HCT116 (cell line): ENCODE measurements around the gene LRRC47. TPM values are rescaled to one million over a fixed set of nuclear protein-coding genes. Genes with fewer than 3 reads are reported as not detected.

ENCODE experiments used
- ATAC-seq: fragments of 200-7000 bp; cut with Tn5 transposase; 2 replicates; pipeline ENCODE4 v1.9.1; 2020; ENCODE audit warnings: mild to moderate bottlenecking, moderate library complexity
- BruUV-seq: library from RNA; stranded (reverse); fragments of 400-500 nt; replicated peaks from 2 replicates; lab custom pipeline; 2021; lab: Mats Ljungman, UMichigan
- CTCF ChIA-PET: fragments of 300-600 bp; sonication (Branson Sonifier 250); formaldehyde crosslinking; loops from one replicate; lab custom pipeline; 2021; ENCODE audit warnings: antibody characterized with exemption; lab: Charles Lee
- POLR2A ChIA-PET: fragments of 300-600, 350-600 bp; sonication (Branson Sonifier 250); formaldehyde crosslinking; loops from one replicate; lab custom pipeline; 2021; ENCODE audit warnings: antibody characterized with exemption; lab: Charles Lee
- RAD21 ChIA-PET, 2 experiments: fragments of 300-600 bp; sonication (Branson Sonifier 250); formaldehyde crosslinking; loops; one replicate each; lab custom pipeline; 2023; ENCODE audit warnings: low total read pairs in 2 of 2; ENCODE audit not compliant: uncharacterized antibody in 2 of 2, unreplicated experiment in 2 of 2, low non-redundant PET in 1 of 2; lab: Charles Lee
- DNase-seq: peaks from one replicate; pipeline ENCODE4 v3.0.0-alpha.2; 2010; ENCODE audit warnings: low read depth, low spot score
- H2AFZ ChIP-seq: fragments of 200-600 bp; shearing (Covaris generic), sonication (generic); 2 replicates; pipeline ENCODE4 v1.6.1; 2017; ENCODE audit warnings: low read depth, mixed run types, mixed read lengths, antibody characterized with exemption, low read length; ENCODE audit not compliant: poor library complexity, severe bottlenecking
- H3K27ac ChIP-seq: 2 replicates; pipeline ENCODE4 v1.5.1; 2012; ENCODE audit warnings: low read depth, low read length
- H3K27me3 ChIP-seq: fragments of 200-600 bp; sonication (generic); 2 replicates; pipeline ENCODE4 v1.6.1; 2016; ENCODE audit warnings: mixed run types, low read length, mixed read lengths; ENCODE audit not compliant: insufficient read depth
- H3K36me3 ChIP-seq, 2 experiments: fragments of 200-500 bp in 1 of 2; fragments of 200-600 bp in 1 of 2; sonication (Bioruptor generic) in 1 of 2; sonication (generic) in 1 of 2; 2 replicates each; pipeline versions ENCODE4 v1.5.1 to v1.6.1; 2014 to 2016; ENCODE audit warnings: low read length in 2 of 2, inconsistent platforms in 1 of 2, mixed read lengths in 1 of 2, mixed run types in 1 of 2; ENCODE audit not compliant: insufficient read depth in 2 of 2, control insufficient read depth in 1 of 2
- H3K4me1 ChIP-seq, 2 experiments: fragments of 200-600 bp in 1 of 2; sonication (generic) in 1 of 2; 2 replicates each; pipeline versions ENCODE4 v1.5.1 to v1.6.1; 2012 to 2017; ENCODE audit warnings: low read length in 2 of 2, inconsistent platforms in 1 of 2, mild to moderate bottlenecking in 1 of 2, mixed read lengths in 1 of 2, mixed run types in 1 of 2, moderate library complexity in 1 of 2; ENCODE audit not compliant: insufficient read depth in 2 of 2, control insufficient read depth in 1 of 2
- H3K4me2 ChIP-seq: fragments of 200-600 bp; sonication (generic); 2 replicates; pipeline ENCODE4 v1.6.1; 2017; ENCODE audit warnings: mixed run types, low read length, mixed read lengths
- H3K4me3 ChIP-seq, 2 experiments: fragments of 200-600 bp in 1 of 2; sonication (generic) in 1 of 2; replicated peaks in 1 of 2; 2 replicates each; pipeline ENCODE4 v1.5.1; 2011 to 2016; ENCODE audit warnings: low read length in 2 of 2, control low read depth in 1 of 2, low read depth in 1 of 2, mild to moderate bottlenecking in 1 of 2, mixed read lengths in 1 of 2, mixed run types in 1 of 2
- H3K79me2 ChIP-seq: fragments of 200-600 bp; sonication (generic); 2 replicates; pipeline ENCODE4 v1.6.1; 2017; ENCODE audit warnings: mild to moderate bottlenecking, mixed run types, low read length, moderate library complexity, mixed read lengths; ENCODE audit not compliant: insufficient read depth
- H3K9ac ChIP-seq: fragments of 200-600 bp; sonication (generic); 2 replicates; pipeline ENCODE4 v1.6.1; 2016; ENCODE audit warnings: low read length, mixed read lengths
- H3K9me2 ChIP-seq: fragments of 200-600 bp; sonication (generic), shearing (Covaris generic); 2 replicates; pipeline ENCODE4 v1.6.1; 2017; ENCODE audit warnings: mixed run types, mild to moderate bottlenecking, moderate library complexity; ENCODE audit not compliant: insufficient read depth
- H3K9me3 ChIP-seq, 2 experiments: fragments of 200-500 bp in 1 of 2; fragments of 200-600 bp in 1 of 2; sonication (Bioruptor generic) in 1 of 2; sonication (generic) in 1 of 2; 2 replicates each; pipeline ENCODE4 v1.6.1; 2014 to 2017; ENCODE audit warnings: low read length in 2 of 2, mixed read lengths in 2 of 2, inconsistent platforms in 1 of 2, low read depth in 1 of 2, mild to moderate bottlenecking in 1 of 2, mixed run types in 1 of 2, moderate library complexity in 1 of 2; ENCODE audit not compliant: control insufficient read depth in 1 of 2, insufficient read depth in 1 of 2
- H4K20me1 ChIP-seq: fragments of 200-600 bp; sonication (generic), shearing (Covaris generic); 2 replicates; pipeline ENCODE4 v1.6.1; 2017; ENCODE audit warnings: mixed run types, mild to moderate bottlenecking, moderate library complexity; ENCODE audit not compliant: insufficient read depth
- CEBPB ChIP-seq: IDR thresholded peaks from 2 replicates; pipeline ENCODE4 v1.6.1; 2012; ENCODE audit warnings: low read depth
- EGR1 ChIP-seq: IDR thresholded peaks from 2 replicates; pipeline ENCODE4 v1.6.1; 2012; ENCODE audit warnings: low read depth
- EZH2 ChIP-seq: fragments of 200-600 bp; sonication (generic); IDR thresholded peaks from 2 replicates; pipeline ENCODE4 v1.6.1; 2017; ENCODE audit warnings: antibody characterized with exemption, mixed run types
- SP1 ChIP-seq: IDR thresholded peaks from 2 replicates; pipeline ENCODE4 v1.6.1; 2012; ENCODE audit warnings: low read depth
- intact Hi-C: fragments of 100-400 bp; cut with micrococcal nuclease; formaldehyde crosslinking; loops from 2 replicates; pipeline ENCODE4 v1.10.0; 2022
- total RNA-seq: library from RNA; stranded (reverse); gene quantifications from one replicate; pipeline ENCODE4 v1.2.1, GENCODE V29; 2021; ENCODE audit not compliant: unreplicated experiment
- TF ChIP-seq, protein P1 (sequence below), 3 experiments: fragments of 200-600 bp in 1 of 3; sonication (generic) in 1 of 3; IDR thresholded peaks in 2 of 3; conservative IDR thresholded peaks in 1 of 3; 2 replicates each; pipeline ENCODE4 v1.5.1; 2012 to 2017; ENCODE audit warnings: low read depth in 2 of 3, low read length in 2 of 3, antibody characterized with exemption in 1 of 3, borderline replicate concordance in 1 of 3, control low read depth in 1 of 3, mild to moderate bottlenecking in 1 of 3, mixed read lengths in 1 of 3, mixed run types in 1 of 3, moderate library complexity in 1 of 3; ENCODE audit not compliant: insufficient read depth in 1 of 3

The LRRC47 gene
- total RNA-seq, 1 experiment from 2014 or later: 48.0 TPM

GRCh38 chr1:3745590-3746381, 50.5 kb downstream of the LRRC47 start (continued):
- TF ChIP-seq EZH2 (no peak), CEBPB (no peak), EGR1 (no peak)
- TF ChIP-seq, protein P1, sequence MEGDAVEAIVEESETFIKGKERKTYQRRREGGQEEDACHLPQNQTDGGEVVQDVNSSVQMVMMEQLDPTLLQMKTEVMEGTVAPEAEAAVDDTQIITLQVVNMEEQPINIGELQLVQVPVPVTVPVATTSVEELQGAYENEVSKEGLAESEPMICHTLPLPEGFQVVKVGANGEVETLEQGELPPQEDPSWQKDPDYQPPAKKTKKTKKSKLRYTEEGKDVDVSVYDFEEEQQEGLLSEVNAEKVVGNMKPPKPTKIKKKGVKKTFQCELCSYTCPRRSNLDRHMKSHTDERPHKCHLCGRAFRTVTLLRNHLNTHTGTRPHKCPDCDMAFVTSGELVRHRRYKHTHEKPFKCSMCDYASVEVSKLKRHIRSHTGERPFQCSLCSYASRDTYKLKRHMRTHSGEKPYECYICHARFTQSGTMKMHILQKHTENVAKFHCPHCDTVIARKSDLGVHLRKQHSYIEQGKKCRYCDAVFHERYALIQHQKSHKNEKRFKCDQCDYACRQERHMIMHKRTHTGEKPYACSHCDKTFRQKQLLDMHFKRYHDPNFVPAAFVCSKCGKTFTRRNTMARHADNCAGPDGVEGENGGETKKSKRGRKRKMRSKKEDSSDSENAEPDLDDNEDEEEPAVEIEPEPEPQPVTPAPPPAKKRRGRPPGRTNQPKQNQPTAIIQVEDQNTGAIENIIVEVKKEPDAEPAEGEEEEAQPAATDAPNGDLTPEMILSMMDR (IDR thresholded peaks at IDR 0.05 in 2 of 3, conservative IDR thresholded peaks at IDR 0.05 in 1 of 3; ENCODE audit: borderline replicate concordance in 1 of 3, insufficient read depth in 1 of 3, low read depth in 2 of 3, low read length in 2 of 3): no peak
- TF ChIP-seq, all 23 proteins: peak for 0

GRCh38 chr1:3745071-3745470, 51.2 kb downstream of the LRRC47 start:
- H3K4me3 ChIP-seq: no peak overlapping the region
- no peak overlapping the region for H3K9ac ChIP-seq
- ChIA-PET RAD21 (no interaction called here), CTCF (interaction anchor here (1.6 kb wide), 1 partner anchor 292 kb away, joined by 4 read pairs; no protein-coding TSS in a partner anchor), POLR2A (no interaction called here)
- no peak overlapping the region for H3K4me2 ChIP-seq
- DNase-seq (no peak), ATAC-seq (no peak)
- H3K4me1 ChIP-seq: no peaks in the 10 kb centered on the region
- no peaks in the 10 kb centered on the region for H4K20me1 ChIP-seq
- no peaks in the 10 kb centered on the region for H3K9me3 ChIP-seq
- no peaks in the 10 kb centered on the region for H3K36me3 ChIP-seq
- no peaks in the 10 kb centered on the region for H3K79me2 ChIP-seq
- no peaks in the 10 kb centered on the region for H3K9me2 ChIP-seq
- intact Hi-C loops: no loop called here
- no peak overlapping the region for H3K27ac ChIP-seq
- no peak overlapping the region for H2AFZ ChIP-seq
- BruUV-seq: no TSS peak
- H3K27me3 ChIP-seq: no peaks in the 10 kb centered on the region
- no peak for TF ChIP-seq SP1
- TF ChIP-seq, all 23 proteins: peak for 0
